Measurements from ENCODE around the gene TM4SF1.

Gene TM4SF1

DNA sequence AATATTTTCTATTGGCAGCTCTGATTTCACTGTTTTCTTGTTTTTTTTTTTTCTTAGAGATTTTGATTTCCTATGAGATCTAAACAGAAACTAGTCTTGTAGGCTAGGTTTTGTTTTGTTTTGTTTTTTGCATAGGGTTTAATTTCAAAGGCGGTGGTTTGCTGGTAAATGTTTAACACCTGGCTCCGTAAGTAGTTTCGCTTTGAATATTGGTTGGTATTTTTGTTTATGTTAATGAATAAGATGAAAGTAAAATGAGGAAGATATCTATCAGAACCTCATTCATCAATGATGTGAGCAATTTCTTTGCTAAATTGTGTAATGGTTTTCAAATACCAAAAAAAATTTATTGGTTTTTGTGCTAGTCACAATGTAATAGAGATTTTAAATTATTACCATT is 39.7 kb upstream of the TM4SF1 start:
- H3K4me1 Mint-ChIP-seq: peaks cover 8% of the 10 kb centered on the region

DNA sequence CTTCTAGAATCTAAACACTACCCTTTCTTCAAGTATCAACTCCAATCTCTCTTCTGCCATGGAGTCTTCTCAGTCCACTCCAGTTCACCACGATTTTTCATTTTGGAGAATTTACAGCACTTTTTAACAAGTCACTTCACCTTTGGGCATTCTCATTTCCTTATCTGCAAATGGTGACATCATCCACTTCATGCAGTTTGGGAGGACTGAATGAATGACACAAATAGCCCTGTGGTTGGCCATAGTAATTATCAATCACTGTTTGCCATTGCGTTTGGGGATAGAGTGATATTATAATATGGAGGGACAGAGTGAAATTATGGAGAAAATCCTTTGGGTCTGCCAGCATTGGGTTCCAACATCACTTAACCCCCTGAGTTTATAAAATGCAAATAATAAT is 38.0 kb upstream of the TM4SF1 start:
- no peaks in the 10 kb centered on the region for H3K36me3 Mint-ChIP-seq (ENCODE audit: low read depth)
- DNase-seq: no peak
- peaks cover 6% of the 10 kb centered on the region for H3K27me3 Mint-ChIP-seq (ENCODE audit: low read depth, poor library complexity)
- no peaks in the 10 kb centered on the region for H3K9me3 Mint-ChIP-seq
- no peak overlapping the region for H3K27ac Mint-ChIP-seq
- H3K4me1 Mint-ChIP-seq: peaks cover 8% of the 10 kb centered on the region
- no peak overlapping the region for H3K4me3 Mint-ChIP-seq
- TF ChIP-seq, protein P1, sequence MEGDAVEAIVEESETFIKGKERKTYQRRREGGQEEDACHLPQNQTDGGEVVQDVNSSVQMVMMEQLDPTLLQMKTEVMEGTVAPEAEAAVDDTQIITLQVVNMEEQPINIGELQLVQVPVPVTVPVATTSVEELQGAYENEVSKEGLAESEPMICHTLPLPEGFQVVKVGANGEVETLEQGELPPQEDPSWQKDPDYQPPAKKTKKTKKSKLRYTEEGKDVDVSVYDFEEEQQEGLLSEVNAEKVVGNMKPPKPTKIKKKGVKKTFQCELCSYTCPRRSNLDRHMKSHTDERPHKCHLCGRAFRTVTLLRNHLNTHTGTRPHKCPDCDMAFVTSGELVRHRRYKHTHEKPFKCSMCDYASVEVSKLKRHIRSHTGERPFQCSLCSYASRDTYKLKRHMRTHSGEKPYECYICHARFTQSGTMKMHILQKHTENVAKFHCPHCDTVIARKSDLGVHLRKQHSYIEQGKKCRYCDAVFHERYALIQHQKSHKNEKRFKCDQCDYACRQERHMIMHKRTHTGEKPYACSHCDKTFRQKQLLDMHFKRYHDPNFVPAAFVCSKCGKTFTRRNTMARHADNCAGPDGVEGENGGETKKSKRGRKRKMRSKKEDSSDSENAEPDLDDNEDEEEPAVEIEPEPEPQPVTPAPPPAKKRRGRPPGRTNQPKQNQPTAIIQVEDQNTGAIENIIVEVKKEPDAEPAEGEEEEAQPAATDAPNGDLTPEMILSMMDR (IDR thresholded peaks at IDR 0.05): no peak

More for the DNA sequence above, 39.7 kb upstream of the TM4SF1 start:
- Mint-ChIP-seq H3K27me3 (ENCODE audit: low read depth, poor library complexity) (peaks cover 6% of the 10 kb centered on the region), H3K9me3 (no peaks in the 10 kb centered on the region), H3K36me3 (ENCODE audit: low read depth) (no peaks in the 10 kb centered on the region), H3K4me3 (no peak overlapping the region), H3K27ac (no peak overlapping the region)
- no peak for DNase-seq
- TF ChIP-seq, protein P1 (IDR thresholded peaks at IDR 0.05): no peak

DNA sequence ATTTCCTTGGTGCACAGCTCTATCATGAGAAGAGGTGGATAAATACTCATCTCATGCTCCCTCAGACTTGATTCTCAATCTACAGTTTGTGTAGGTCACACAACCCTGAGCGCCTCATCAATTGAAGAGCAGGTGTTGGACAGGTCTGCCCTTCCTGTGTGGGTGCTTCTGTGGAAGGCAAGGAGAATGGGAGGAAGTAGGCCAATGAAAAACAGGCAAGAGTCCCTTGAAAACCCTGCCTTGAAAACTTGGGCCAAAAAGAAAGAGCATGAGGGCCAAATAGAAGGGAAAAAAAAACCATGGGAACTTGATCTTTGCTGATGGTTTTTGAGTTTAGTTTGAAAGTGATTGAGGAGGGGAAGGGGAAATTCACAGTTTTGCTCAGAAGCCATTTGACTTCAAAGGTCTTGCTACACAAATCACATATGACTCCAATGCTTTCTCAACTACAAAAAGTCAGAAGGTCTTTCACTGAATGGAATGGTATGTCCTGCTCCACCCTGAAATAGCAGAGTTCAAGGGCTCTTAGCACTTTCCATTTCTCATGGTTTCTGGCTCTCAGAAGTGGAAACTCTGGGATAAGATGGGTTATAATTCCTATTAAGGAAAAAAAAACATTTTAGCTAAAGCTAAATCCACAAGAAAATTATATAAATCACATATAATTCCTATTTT is 37.2 kb upstream of the TM4SF1 start:
- DNase-seq: no peak
- H3K36me3 Mint-ChIP-seq (ENCODE audit: low read depth): no peaks in the 10 kb centered on the region
- peaks cover 8% of the 10 kb centered on the region for H3K4me1 Mint-ChIP-seq
- peak overlapping the region; percentile 75 for H3K27ac Mint-ChIP-seq
- peaks cover 2% of the 10 kb centered on the region for H3K27me3 Mint-ChIP-seq (ENCODE audit: low read depth, poor library complexity)
- TF ChIP-seq, protein P1 (IDR thresholded peaks at IDR 0.05): no peak
- no peak overlapping the region for H3K4me3 Mint-ChIP-seq
- H3K9me3 Mint-ChIP-seq: no peaks in the 10 kb centered on the region

DNA sequence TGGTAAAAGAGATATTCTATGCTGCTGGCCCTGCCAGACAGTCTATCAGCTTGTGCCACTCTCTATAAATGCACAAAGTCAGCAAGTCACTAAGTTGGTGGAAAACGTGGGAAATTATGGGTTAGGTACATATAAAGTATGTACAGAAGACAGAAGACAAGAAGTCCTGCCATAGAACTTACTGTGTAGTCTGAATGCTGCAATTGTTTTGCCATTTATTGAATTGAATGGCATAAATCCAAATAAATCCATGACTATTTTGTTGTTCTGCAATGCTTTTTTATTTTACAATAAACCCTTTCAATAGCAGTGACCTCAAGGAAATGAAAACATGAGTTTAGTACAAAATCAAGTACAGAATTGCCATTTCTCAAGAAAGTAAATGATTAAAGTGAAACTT is 34.1 kb upstream of the TM4SF1 start:
- Mint-ChIP-seq H3K36me3 (ENCODE audit: low read depth) (no peaks in the 10 kb centered on the region), H3K9me3 (no peaks in the 10 kb centered on the region), H3K27ac (no peak overlapping the region), H3K4me1 (peaks cover 5% of the 10 kb centered on the region), H3K27me3 (ENCODE audit: low read depth, poor library complexity) (no peaks in the 10 kb centered on the region), H3K4me3 (no peak overlapping the region)
- DNase-seq: no peak
- TF ChIP-seq, protein P1 (IDR thresholded peaks at IDR 0.05): no peak

DNA sequence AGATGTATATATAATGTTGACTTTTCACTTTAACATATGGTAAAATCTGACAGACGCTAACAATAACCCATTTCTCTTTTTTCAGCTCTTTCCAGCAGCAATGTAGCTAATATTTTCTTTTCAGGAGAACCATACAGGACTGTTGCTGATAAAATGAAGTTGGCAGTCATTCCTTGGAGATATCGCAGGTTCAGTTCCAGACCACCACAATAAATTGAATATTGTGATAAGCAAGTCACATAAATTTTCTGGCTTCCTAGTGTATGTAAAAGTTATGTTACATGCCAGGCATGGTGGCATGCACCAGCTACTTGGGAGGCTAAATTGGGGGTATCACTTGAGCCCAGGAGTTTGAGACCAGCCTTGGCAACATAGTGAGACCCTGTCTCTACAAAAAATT is 31.9 kb upstream of the TM4SF1 start:
- Mint-ChIP-seq H3K4me3 (no peak overlapping the region), H3K27me3 (ENCODE audit: low read depth, poor library complexity) (no peaks in the 10 kb centered on the region), H3K9me3 (no peaks in the 10 kb centered on the region), H3K36me3 (ENCODE audit: low read depth) (no peaks in the 10 kb centered on the region), H3K4me1 (no peaks in the 10 kb centered on the region), H3K27ac (no peak overlapping the region)
- no peak for DNase-seq
- TF ChIP-seq, protein P1 (IDR thresholded peaks at IDR 0.05): no peak

DNA sequence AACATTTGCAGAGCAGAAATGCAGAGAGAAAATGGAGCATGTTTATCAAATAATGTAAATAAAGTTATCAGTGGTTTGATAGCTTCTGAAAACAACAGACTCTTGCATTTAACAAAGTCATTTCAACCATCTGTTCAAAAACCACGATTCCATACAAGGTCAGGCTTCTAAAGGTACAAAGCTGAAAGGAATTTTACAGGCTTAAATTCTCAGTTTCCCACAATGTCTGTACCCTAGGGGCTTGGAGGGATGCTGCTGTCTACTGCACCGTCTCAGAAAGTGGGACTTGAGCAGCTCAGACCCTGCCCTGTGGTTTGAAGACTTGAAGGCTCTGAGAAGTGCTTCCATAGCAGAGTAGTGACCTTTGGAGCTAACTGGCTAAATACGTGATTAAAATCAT is 30.4 kb upstream of the TM4SF1 start:
- TF ChIP-seq, protein P1 (IDR thresholded peaks at IDR 0.05): no peak
- no peaks in the 10 kb centered on the region for H3K9me3 Mint-ChIP-seq
- no peaks in the 10 kb centered on the region for H3K36me3 Mint-ChIP-seq (ENCODE audit: low read depth)
- no peak overlapping the region for H3K27ac Mint-ChIP-seq
- DNase-seq: no peak
- no peaks in the 10 kb centered on the region for H3K4me1 Mint-ChIP-seq
- no peaks in the 10 kb centered on the region for H3K27me3 Mint-ChIP-seq (ENCODE audit: low read depth, poor library complexity)
- no peak overlapping the region for H3K4me3 Mint-ChIP-seq

All from nephron progenitor cell (in vitro differentiated cells).